Coronary artery (tissue), 2 donors: ENCODE results near the gene GPR152.

Source experiments
- DNase-seq: peaks from one replicate; pipeline ENCODE4 v3.0.0-alpha.2; 2017; ENCODE audit warnings: low spot score
- H3K27ac ChIP-seq, 2 donors: fragments of 200-600 bp; sonication (generic); one replicate each; pipeline ENCODE4 v1.5.1; 2016 to 2019
- H3K4me3 ChIP-seq: fragments of 200-600 bp; sonication (generic); 2 replicates; pipeline ENCODE4 v1.5.1; 2016; ENCODE audit warnings: mild to moderate bottlenecking, moderate library complexity
- TF ChIP-seq, protein P1 (sequence below): fragments of 200-600 bp; sonication (generic); IDR thresholded peaks from one replicate; pipeline ENCODE4 v1.5.1; 2019; ENCODE audit warnings: antibody characterized with exemption

The GPR152 gene

DNA sequence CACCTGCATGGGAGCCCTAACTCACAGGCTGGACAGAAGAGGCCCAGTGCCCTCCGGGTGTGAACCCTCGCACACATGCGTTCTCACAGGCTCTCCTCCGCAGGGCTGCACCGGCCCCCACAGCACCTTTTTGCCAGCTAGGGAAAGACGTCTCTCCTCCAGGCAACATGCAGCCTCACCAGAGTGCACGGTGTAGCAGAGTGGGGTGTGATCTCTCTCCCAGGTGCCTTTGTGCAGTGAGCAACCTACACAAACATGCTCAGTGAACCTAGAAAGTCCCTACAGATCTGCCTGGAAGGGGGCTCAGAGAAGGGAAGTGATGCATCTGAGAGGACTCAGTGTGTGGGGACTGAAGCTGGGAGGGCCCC, 40.8 kb downstream of the GPR152 start:
- no peak overlapping the region for H3K4me3 ChIP-seq
- no peak overlapping the region for H3K27ac ChIP-seq
- TF ChIP-seq, protein P1, sequence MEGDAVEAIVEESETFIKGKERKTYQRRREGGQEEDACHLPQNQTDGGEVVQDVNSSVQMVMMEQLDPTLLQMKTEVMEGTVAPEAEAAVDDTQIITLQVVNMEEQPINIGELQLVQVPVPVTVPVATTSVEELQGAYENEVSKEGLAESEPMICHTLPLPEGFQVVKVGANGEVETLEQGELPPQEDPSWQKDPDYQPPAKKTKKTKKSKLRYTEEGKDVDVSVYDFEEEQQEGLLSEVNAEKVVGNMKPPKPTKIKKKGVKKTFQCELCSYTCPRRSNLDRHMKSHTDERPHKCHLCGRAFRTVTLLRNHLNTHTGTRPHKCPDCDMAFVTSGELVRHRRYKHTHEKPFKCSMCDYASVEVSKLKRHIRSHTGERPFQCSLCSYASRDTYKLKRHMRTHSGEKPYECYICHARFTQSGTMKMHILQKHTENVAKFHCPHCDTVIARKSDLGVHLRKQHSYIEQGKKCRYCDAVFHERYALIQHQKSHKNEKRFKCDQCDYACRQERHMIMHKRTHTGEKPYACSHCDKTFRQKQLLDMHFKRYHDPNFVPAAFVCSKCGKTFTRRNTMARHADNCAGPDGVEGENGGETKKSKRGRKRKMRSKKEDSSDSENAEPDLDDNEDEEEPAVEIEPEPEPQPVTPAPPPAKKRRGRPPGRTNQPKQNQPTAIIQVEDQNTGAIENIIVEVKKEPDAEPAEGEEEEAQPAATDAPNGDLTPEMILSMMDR = no peak
- DNase-seq = no peak

- TF ChIP-seq, protein P1 = no peak
- Histone ChIP-seq H3K27ac (no peak overlapping the region), H3K4me3 (no peak overlapping the region)
- DNase-seq = no peak
These were observed 41.3 kb downstream of the GPR152 start for GRCh38 chr11:67410984-67411784.

DNA sequence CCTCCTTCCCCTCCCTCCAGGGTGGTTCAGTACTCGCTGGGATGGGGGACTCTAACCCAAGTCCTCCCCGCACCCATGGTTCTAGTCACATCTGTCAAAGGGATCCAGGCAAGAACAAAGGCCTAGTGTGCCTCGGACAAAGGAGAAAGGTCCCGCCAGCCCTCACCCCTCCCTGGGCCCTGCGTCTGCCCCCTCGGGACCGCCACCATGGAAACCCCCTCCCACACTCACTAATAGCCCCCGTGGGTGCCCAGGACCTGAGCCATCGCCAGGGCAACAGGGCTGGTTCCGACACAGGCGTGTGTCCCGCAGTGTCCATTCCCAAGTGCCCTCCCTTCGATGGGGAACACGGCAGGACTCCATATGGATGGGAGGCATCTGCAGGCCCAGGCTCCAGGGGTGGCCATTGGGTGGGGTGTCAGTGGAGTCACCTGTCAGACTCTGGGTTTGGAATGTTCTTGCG, 42.1 kb downstream of the GPR152 start:
- TF ChIP-seq, protein P1 = no peak
- Histone ChIP-seq H3K4me3 (no peak overlapping the region), H3K27ac (no peak overlapping the region)
- DNase-seq = no peak

- H3K27ac ChIP-seq = no peak overlapping the region
- no peak for DNase-seq
- TF ChIP-seq, protein P1 = no peak
- no peak overlapping the region for H3K4me3 ChIP-seq
These were observed 42.7 kb downstream of the GPR152 start for GRCh38 chr11:67409781-67410368.

GRCh38 chr11:67409261-67409666, 43.3 kb downstream of the GPR152 start:
- H3K4me3 ChIP-seq = no peak overlapping the region
- H3K27ac ChIP-seq = no peak overlapping the region
- no peak for DNase-seq
- TF ChIP-seq, protein P1 = no peak

DNA sequence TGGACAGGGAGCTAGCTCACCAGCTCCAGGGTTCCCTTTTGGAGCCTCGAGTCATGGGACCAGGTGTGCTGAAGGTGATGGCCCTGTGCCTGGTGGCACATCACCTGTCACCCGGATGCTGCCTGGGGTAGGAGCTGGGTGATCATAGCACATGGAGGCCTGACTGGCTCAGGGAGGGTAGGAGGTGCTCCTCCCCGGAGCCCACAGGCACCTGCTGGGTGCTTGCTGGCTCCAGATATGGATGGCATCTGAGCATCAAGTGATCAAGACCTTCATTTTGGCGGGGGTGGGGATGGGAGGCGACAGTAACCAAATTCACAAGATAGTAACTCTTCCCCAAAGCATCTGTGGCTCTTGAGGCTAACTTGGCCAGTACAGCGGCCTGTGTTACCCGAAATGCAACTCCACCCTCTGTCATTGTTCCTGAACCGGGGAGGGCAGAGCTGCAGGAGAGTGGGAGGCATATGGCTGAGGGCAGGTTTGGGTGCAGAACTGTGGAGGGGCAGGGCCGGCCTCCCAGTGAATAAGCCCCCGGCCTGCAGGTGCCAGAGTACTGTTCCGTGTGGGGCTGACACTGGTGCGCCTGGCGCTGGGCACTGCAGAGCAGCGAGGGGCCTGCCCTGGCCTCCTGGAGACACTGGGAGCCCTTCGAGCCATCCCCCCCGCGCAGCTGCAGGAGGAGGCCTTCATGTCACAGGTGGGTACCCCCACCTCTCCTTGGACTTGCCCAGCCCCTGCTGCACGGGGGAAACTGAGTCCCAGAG, 43.9 kb downstream of the GPR152 start:
- no peak overlapping the region for H3K4me3 ChIP-seq
- DNase-seq = no peak
- TF ChIP-seq, protein P1 = no peak
- H3K27ac ChIP-seq = no peak overlapping the region
